AML-193 (cell line): ENCODE measurements around the gene MBD4.
"Not testable (repeated sequence)": the region's sequence is repeated elsewhere in the genome, so short reads cannot be mapped to it uniquely, and the experiment has no call there.

Experiments
- DNase-seq, 2 experiments: peaks; one replicate each; lab custom pipeline; 2025; lab: John Stamatoyannopoulos, UW

Gene MBD4

GRCh38 chr3:129409541-129409940 is 30.2 kb downstream of the MBD4 start:
- DNase-seq, result peak; percentile 60 to 74

- DNase-seq, result no peak
Observed at GRCh38 chr3:129404610-129405009, 35.1 kb downstream of the MBD4 start.

DNA sequence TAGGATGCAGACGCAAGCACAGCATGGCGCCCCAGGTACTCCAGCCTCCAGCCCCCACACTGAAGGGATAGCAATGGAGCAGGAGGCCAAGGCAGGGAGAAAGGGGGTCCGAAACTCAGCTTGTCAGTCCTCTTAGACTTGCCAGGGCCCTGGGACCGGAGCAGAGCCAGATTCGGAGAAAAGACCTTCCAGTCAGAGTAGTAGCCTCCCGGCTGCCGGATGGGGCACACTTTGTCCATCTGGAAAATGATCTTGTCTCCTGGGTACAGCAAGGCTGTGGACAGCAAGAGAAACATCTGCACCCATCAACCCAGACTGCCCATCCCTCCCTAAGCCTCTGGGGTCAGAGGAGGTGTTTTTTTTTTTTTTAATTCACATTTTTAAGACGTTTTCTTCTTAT is 35.6 kb downstream of the MBD4 start:
- DNase-seq, result no peak

DNA sequence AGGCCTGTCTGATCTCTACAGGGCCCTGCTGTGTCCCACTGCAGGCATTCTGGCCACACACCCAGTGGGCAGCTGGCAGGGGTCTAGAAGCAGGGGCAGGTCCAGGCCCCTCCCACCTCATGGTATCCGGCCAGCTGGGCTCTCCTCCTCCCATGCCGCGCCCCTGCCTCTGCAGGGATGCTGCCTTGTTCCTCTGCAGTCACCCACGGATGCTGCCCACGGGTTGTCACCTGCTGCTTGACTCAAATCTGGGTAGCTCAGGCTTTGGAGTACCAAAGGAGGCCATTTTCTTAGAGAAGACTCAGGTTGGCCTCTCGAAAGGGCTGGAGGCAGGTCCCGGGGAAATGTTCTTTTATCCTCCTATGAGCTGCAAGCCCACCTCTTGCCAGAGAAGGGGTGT is 36.3 kb downstream of the MBD4 start:
- no peak for DNase-seq

- no peak for DNase-seq
Observed at GRCh38 chr3:129402616-129403015, 37.1 kb downstream of the MBD4 start.

- no peak for DNase-seq
Observed at GRCh38 chr3:129402210-129402609, 37.5 kb downstream of the MBD4 start.

GRCh38 chr3:129399895-129400357 is 39.8 kb downstream of the MBD4 start:
- DNase-seq, result no peak

DNA sequence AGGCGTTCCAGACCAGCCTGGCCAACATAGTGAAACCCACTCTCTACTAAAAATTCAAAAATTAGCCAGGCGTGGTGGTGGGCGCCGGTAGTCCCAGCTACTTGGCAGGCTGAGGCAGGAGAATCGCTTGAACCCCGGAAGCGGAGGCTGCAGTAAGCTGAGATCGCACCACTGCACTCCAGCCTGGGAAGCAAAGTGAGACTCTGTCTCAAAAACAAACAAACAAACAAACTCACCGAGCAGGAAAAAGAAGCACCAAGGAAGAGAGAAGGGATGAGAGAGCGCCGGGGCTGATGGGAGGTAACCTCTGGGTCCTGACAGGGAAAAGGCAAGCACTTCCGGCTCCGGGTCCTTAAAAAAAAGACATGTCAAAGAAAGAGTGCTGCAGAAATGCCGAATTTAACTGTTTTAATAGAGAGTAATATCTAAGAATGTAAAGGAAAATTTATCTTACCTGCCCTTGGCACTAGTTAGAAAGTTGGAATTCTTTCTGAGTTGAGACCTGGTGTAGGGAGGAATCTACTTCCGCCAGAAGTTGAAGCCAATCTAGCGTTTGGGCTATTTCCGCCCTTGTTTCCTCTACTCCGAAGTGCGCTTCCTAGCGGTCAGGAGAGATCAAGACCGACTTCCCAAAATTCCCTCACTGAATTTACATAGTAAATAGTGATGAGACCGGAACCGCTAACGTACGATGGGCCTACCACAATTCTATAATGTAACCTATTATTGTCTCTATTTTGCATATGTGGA is 40.4 kb downstream of the MBD4 start:
- DNase-seq, result peak; percentile 98

- DNase-seq, result peak; percentile 27 to 32
Observed at GRCh38 chr3:129398803-129399144, 41.0 kb downstream of the MBD4 start.

- DNase-seq, result not testable (repeated sequence)
Observed at GRCh38 chr3:129393760-129394564, 45.8 kb downstream of the MBD4 start.

GRCh38 chr3:129393271-129393670 is 46.5 kb downstream of the MBD4 start:
- DNase-seq, result no peak

DNA sequence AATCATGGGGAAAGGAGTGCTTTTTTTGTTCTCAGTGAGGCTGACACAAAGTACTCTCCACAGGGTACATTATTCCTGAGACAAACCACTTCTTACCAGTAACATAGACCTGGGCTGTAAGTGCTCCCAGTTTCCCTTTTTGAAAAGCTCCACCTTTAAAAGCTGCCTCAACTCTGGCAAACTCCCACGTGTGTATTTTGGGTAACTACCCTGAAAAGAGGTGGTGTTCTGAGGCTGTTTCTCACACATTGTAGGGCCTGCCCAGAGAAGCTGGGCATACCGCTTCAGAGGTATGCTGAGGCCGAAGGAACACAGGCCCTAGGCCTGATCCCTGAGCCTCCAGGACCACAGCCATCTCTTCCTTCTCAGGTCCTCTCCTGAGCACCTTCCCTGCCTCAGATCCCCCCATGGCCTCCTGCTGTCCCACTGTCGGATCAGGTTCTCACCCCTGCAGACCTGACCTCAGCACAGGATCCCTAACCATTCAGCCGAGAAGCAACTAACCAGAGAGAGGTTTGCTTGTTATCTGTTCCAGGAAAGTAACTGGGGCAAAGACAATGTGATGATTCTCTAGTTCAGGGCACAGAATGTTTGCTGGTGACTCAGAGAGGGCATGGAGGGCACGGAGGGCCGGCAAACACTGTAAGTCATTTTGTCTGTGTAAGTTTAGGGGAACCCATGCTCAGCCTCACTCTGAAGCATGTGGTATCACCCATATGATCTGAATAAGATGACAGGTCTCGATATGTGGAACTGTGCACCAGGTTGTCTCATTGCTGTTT is 47.5 kb downstream of the MBD4 start:
- DNase-seq, result not testable (repeated sequence)

DNA sequence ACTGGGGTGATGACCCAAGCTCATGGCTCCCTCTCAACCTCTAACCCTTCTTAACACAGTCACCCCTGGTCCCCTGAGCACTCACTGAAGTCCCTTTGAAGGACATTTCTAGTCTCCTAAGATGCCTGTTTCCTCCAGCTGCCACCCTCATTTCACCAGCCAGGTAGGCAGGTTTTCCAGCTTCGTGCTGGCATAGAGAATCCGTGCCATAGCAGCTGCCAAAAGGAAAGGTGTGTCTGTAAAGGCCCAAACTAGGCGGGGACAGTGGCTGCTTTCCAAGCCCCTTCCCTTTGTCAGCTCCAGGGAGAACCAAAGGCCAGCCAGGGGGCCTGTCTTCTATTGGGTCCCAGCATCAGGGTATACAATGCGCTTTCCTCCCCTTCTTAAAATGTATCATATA is 48.2 kb downstream of the MBD4 start:
- not testable (repeated sequence) for DNase-seq

DNA sequence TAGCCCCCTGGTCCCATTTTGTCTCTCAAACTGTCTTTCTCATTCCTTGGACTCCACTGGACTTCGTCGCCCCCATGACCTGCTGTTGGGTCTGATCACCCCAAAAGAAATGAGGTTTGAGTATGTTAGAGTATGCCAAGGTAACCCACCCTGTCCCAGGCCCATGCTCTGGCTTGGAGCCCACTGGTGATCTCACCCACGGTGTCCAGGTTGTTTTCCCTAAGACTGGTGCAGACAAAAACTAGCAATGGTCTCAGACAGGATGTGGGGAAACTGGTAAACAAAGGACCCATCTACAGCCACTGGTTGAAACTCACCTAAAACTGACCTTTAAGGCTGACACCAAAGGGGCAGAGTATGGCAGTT is 50.2 kb downstream of the MBD4 start:
- no peak for DNase-seq

DNA sequence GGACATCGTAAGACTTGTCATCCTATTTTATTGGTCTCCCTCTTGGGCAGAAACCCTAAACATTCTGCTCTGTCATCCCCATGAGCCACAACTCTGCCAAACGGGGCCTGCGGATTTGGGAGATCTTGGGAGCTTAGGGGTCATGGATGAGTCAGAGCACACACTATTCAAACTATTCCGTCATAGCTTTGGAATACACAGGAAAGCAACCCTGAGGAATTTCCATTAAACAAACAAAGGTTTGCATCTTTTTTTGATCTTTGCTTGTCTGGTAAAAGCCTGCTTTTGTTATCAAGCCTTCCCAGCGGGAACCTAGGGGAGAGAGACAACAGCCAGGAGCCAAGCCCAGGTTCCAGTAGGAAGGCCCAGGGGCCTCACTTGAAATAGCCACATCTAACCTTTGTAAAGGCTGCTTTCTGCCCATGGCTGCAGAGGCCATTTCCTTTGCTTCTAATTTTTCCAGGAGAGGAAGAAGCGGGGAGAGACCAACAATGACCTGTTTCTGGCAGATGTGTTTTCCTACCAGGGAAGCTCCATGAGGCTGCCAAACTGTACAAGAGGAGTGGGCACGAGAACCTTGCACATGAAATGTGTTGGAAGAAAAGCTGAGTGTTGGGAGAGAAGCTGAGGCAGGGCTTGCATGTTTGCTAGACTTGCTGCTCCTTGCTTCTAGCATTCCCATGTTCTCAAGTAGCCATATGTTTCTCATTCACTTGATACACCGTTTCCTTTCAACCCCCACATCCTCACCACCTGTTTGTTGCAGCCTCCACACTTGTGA is 50.8 kb downstream of the MBD4 start:
- not testable (repeated sequence) for DNase-seq

GRCh38 chr3:129387487-129387886 is 52.3 kb downstream of the MBD4 start:
- no peak for DNase-seq

- no peak for DNase-seq
Observed at GRCh38 chr3:129386984-129387383, 52.8 kb downstream of the MBD4 start.

DNA sequence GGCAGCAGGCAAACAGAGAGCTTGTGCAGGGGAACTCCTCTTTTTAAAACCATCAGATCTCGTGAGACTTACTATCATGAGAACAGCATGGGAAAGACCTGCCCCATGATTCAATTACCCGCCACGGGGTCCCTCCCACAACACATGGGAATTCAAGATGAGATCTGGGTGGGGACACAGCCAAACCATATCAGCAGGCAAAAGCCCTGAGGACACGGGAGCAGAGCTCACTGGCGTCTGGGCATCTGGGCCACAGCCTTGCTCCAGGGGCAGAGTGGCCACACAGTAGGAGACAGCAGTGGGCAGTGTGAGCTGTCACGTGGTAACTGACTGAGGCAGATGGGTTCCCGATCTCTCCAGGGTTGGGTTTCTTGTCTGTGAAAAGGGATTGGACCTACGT is 54.2 kb downstream of the MBD4 start:
- DNase-seq, result not testable (repeated sequence)

GRCh38 chr3:129384594-129385323 is 55.0 kb downstream of the MBD4 start:
- no peak for DNase-seq

- DNase-seq, result not testable (repeated sequence)
Observed at GRCh38 chr3:129384103-129384502, 55.6 kb downstream of the MBD4 start.

GRCh38 chr3:129383292-129383860 is 56.4 kb downstream of the MBD4 start:
- DNase-seq, result peak; percentile 51 to 73
